ENCODE results near the gene CCDC86. TPM values are rescaled to one million over a fixed set of nuclear protein-coding genes. Genes with fewer than 3 reads are reported as not detected.
"Not testable (repeated sequence)": the region's sequence is repeated elsewhere in the genome, so short reads cannot be mapped to it uniquely, and the experiment has no call there.

The CCDC86 gene
- total RNA-seq, 4 donors from 2014 or later, result 32.5 to 46.3 (median 40.3) TPM

GRCh38 chr11:60818057-60818456 is 23.9 kb upstream of the CCDC86 start:
- Histone ChIP-seq H3K27me3 (no peaks in the 10 kb centered on the region), H3K4me3 (no peak overlapping the region), H3K27ac (no peak overlapping the region), H3K9me3 (peaks cover 3% of the 10 kb centered on the region), H3K36me3 (no peaks in the 10 kb centered on the region), H3K4me1 (no peaks in the 10 kb centered on the region)
- TF ChIP-seq POLR2A (IDR thresholded peaks at IDR 0.05) (no peak), POLR2AphosphoS5 (IDR thresholded peaks at IDR 0.05) (no peak), EP300 (IDR thresholded peaks at IDR 0.05) (no peak), CTCF (IDR thresholded peaks at IDR 0.05) (no peak)
- no peak for DNase-seq (ENCODE audit: low spot score in 2 of 2)
- WGBS, result 77% methylated on average over 4 of the region's 4 CpGs

GRCh38 chr11:60821827-60822599 is 19.9 kb upstream of the CCDC86 start:
- H3K4me3 ChIP-seq, result no peak overlapping the region
- H3K27me3 ChIP-seq, result no peaks in the 10 kb centered on the region
- H3K9me3 ChIP-seq, result peaks cover 3% of the 10 kb centered on the region
- DNase-seq (ENCODE audit: low spot score in 2 of 2), result no peak
- no peaks in the 10 kb centered on the region for H3K36me3 ChIP-seq
- H3K4me1 ChIP-seq, result no peaks in the 10 kb centered on the region
- no peak overlapping the region for H3K27ac ChIP-seq
- 54% methylated on average over 15 of the region's 15 CpGs for WGBS
- TF ChIP-seq EP300 (IDR thresholded peaks at IDR 0.05) (no peak), POLR2AphosphoS5 (IDR thresholded peaks at IDR 0.05) (no peak), CTCF (IDR thresholded peaks at IDR 0.05) (no peak), POLR2A (IDR thresholded peaks at IDR 0.05) (no peak)

GRCh38 chr11:60823745-60824306 is 18.1 kb upstream of the CCDC86 start:
- H3K27ac ChIP-seq; H3K4me1 ChIP-seq; H3K36me3 ChIP-seq; DNase-seq (ENCODE audit: low spot score in 2 of 2); H3K27me3 ChIP-seq; H3K9me3 ChIP-seq; H3K4me3 ChIP-seq: not testable (repeated sequence)
- 92% methylated on average over 5 of the region's 5 CpGs for WGBS

- DNase-seq (ENCODE audit: low spot score in 2 of 2), result no peak
- Histone ChIP-seq H3K4me3 (no peak overlapping the region), H3K36me3 (no peaks in the 10 kb centered on the region), H3K27ac (no peak overlapping the region), H3K4me1 (no peaks in the 10 kb centered on the region), H3K27me3 (no peaks in the 10 kb centered on the region), H3K9me3 (no peaks in the 10 kb centered on the region)
- WGBS, result 75% methylated on average over 5 of the region's 5 CpGs
- no peak for TF ChIP-seq POLR2A (IDR thresholded peaks at IDR 0.05)
- no peak for TF ChIP-seq EP300 (IDR thresholded peaks at IDR 0.05)
- no peak for TF ChIP-seq CTCF (IDR thresholded peaks at IDR 0.05)
- no peak for TF ChIP-seq POLR2AphosphoS5 (IDR thresholded peaks at IDR 0.05)
These were observed 16.8 kb upstream of the CCDC86 start for GRCh38 chr11:60825118-60825517.

GRCh38 chr11:60825790-60826189 is 16.1 kb upstream of the CCDC86 start:
- H3K36me3 ChIP-seq, result no peaks in the 10 kb centered on the region
- no peak overlapping the region for H3K27ac ChIP-seq
- H3K4me1 ChIP-seq, result no peaks in the 10 kb centered on the region
- no peak for DNase-seq (ENCODE audit: low spot score in 2 of 2)
- H3K4me3 ChIP-seq, result no peak overlapping the region
- TF ChIP-seq EP300 (IDR thresholded peaks at IDR 0.05) (no peak), POLR2A (IDR thresholded peaks at IDR 0.05) (no peak), CTCF (IDR thresholded peaks at IDR 0.05) (no peak), POLR2AphosphoS5 (IDR thresholded peaks at IDR 0.05) (no peak)
- no peaks in the 10 kb centered on the region for H3K27me3 ChIP-seq
- no peaks in the 10 kb centered on the region for H3K9me3 ChIP-seq
- WGBS, result 86% methylated on average over 5 of the region's 6 CpGs
